ENCODE data around the gene ABCB6.

Gene ABCB6

DNA sequence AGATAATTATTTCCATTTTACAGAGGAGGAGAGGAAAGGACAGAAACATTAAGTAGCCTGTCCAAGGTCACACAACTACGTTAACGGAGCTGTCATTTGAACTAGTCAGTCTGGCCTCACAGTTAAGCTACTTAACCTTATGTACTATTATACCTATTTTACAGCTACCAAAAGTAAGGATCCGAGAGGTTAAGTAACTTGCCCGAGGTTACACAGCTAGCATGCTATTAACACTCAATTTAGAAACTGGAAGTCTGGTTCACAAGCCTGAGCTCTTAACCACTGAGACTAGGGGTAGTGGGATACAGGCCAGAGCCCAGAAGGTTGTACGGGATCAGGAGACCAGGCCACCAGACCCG, 26.0 kb upstream of the ABCB6 start:
- TF ChIP-seq SIN3A (IDR thresholded peaks at IDR 0.05; ENCODE audit: borderline replicate concordance, insufficient read depth, low read length) (no peak), POLR2AphosphoS5 (IDR thresholded peaks at IDR 0.05; ENCODE audit: low read depth, low read length) (no peak), TAF1 (IDR thresholded peaks at IDR 0.05; ENCODE audit: borderline replicate concordance, insufficient read depth, low read length) (no peak), REST (IDR thresholded peaks at IDR 0.05; ENCODE audit: insufficient read depth in 1 of 2, low read depth in 2 of 2, low read length in 2 of 2) (no peak), FOXP2 (optimal IDR thresholded peaks at IDR 0.05; ENCODE audit: borderline replicate concordance, extremely low read depth, extremely low read length, insufficient read depth) (no peak)

DNA sequence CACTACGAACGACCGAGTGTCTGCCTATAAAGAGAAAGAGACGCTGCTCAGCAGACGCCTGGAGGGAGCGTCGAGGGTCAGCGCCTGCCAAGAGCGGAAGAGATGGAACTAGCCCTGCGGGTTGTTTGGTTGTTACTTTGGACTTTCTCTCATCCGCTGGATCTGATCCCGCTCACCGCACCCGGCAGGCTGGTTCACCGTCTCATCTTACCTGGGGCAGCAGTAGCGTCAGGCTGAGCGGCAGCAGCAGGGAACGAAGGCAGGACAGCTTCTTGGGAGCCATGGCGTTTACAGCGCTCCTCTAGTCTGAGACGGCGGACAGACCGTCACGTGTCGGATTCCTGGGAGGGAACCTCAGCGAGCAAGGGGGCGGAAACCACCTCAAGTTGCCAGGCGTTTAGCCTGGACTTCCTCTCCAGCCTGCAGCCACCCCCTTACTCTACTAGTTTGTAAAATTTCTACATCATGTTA, 24.6 kb upstream of the ABCB6 start:
- TF ChIP-seq POLR2AphosphoS5 (IDR thresholded peaks at IDR 0.05; ENCODE audit: low read depth, low read length): no peak
- TF ChIP-seq REST (IDR thresholded peaks at IDR 0.05; ENCODE audit: insufficient read depth in 1 of 2, low read depth in 2 of 2, low read length in 2 of 2): no peak
- TF ChIP-seq TAF1 (IDR thresholded peaks at IDR 0.05; ENCODE audit: borderline replicate concordance, insufficient read depth, low read length): no peak
- no peak for TF ChIP-seq FOXP2 (optimal IDR thresholded peaks at IDR 0.05; ENCODE audit: borderline replicate concordance, extremely low read depth, extremely low read length, insufficient read depth)
- no peak for TF ChIP-seq SIN3A (IDR thresholded peaks at IDR 0.05; ENCODE audit: borderline replicate concordance, insufficient read depth, low read length)

DNA sequence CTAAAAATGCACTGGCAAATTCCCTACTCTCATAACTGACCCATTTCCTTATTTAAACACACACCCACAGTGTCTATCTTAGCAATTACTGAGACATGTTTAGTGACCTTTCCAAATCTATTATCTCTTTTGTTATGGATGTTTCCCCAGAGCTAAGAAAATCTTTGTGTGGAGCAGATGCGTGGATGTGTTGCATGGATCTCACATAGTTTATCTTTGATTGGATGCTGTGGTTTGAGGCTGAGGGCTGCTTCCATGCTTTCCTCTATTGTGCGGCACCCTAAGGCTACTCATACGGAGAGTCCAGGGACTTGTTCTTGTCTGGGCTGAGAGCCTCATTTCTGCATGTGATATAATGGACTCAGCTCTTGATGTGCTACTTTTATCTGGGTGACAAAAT, 15.6 kb upstream of the ABCB6 start:
- TF ChIP-seq POLR2AphosphoS5 (IDR thresholded peaks at IDR 0.05; ENCODE audit: low read depth, low read length): no peak
- TF ChIP-seq SIN3A (IDR thresholded peaks at IDR 0.05; ENCODE audit: borderline replicate concordance, insufficient read depth, low read length): no peak
- TF ChIP-seq TAF1 (IDR thresholded peaks at IDR 0.05; ENCODE audit: borderline replicate concordance, insufficient read depth, low read length): no peak
- TF ChIP-seq FOXP2 (optimal IDR thresholded peaks at IDR 0.05; ENCODE audit: borderline replicate concordance, extremely low read depth, extremely low read length, insufficient read depth): no peak
- no peak for TF ChIP-seq REST (IDR thresholded peaks at IDR 0.05; ENCODE audit: insufficient read depth in 1 of 2, low read depth in 2 of 2, low read length in 2 of 2)

- TF ChIP-seq TAF1 (IDR thresholded peaks at IDR 0.05; ENCODE audit: borderline replicate concordance, insufficient read depth, low read length): no peak
- 0 out of 2 replicates have a peak, but pooled peaks have one; percentile 4 for TF ChIP-seq POLR2AphosphoS5 (IDR thresholded peaks at IDR 0.05; ENCODE audit: low read depth, low read length)
- TF ChIP-seq SIN3A (IDR thresholded peaks at IDR 0.05; ENCODE audit: borderline replicate concordance, insufficient read depth, low read length): no peak
- TF ChIP-seq FOXP2 (optimal IDR thresholded peaks at IDR 0.05; ENCODE audit: borderline replicate concordance, extremely low read depth, extremely low read length, insufficient read depth): no peak
- no peak for TF ChIP-seq REST (IDR thresholded peaks at IDR 0.05; ENCODE audit: insufficient read depth in 1 of 2, low read depth in 2 of 2, low read length in 2 of 2)
These were observed 11.3 kb upstream of the ABCB6 start for GRCh38 chr2:219230059-219230540.

All from PFSK-1 (cell line).